ENCODE results near the gene CYP8B1. TPM values are rescaled to one million over a fixed set of nuclear protein-coding genes. Genes with fewer than 3 reads are reported as not detected.

Gene CYP8B1
- total and polyA plus RNA-seq, 2 of the 13 experiments (the other 11 are each of a cell fraction or from before 2014, with no cell fraction given) = 0.58 to 2.0 TPM

DNA sequence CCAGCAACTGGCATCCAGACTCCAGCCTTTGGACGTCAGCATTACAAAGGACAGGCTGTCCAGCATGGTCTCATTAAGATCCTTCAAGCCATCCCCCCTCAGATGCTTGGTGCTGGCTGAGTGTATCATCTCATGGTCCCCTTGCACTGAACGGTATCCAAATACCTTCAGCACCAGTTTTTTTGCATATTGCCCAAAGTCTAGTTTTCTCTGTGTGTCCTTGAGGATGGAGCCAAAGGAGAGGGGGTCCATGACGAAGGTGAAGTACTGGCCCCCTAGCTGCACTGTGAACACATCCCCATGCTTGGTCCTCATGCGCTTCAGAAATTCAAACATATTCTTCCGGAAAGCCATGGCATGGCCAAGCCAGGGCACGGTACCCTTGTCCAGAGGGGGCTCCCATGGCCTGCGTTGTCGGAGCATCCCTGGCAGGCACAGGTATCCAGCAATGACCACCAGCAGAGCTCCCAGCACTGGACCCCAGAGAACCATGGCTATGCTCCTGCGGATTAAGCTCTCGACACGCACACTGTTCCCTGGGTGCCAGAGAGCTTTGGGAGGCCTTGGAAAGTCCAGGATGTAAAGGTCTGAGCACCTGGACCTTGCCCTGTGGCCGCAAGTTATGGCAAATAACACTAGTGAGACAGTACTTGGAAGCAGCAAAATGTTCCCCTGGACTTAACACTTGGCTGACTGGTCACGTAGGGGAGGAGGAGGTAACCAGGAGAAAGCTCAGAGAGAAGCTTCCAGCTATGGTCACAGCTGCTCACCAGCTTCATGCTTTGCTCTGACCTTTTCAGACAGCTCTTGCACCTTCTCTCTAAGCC, at the start of gene CYP8B1 (continued):
- TF ChIP-seq NRL (CRISPR knock-in tag; IDR thresholded peaks at IDR 0.05; ENCODE audit: borderline replicate concordance) = peak; percentile 89
- TF ChIP-seq SYNCRIP (IDR thresholded peaks at IDR 0.05; ENCODE audit: insufficient read depth, low read depth, low read length) = no peak
- TF ChIP-seq NR2C2 (CRISPR knock-in tag; IDR thresholded peaks at IDR 0.05; ENCODE audit: borderline replicate concordance) = no peak; the same call in 1 of the 2 replicates
- TF ChIP-seq ZNF431 (CRISPR knock-in tag; IDR thresholded peaks at IDR 0.05; ENCODE audit: borderline replicate concordance, low read depth) = 0 out of 2 replicates have a peak, but pooled peaks have one; percentile 61
- peak; percentile 75; the same call in 1 of the 2 replicates for TF ChIP-seq ZNF614 (CRISPR knock-in tag; IDR thresholded peaks at IDR 0.05; ENCODE audit: borderline replicate concordance)
- peak; percentile 65; the same call in 1 of the 2 replicates for TF ChIP-seq ZNF441 (CRISPR knock-in tag; IDR thresholded peaks at IDR 0.05; ENCODE audit: borderline replicate concordance)
- TF ChIP-seq RFX5 (IDR thresholded peaks at IDR 0.05; ENCODE audit: low read depth, low read length) = no peak; the same call in 1 of the 2 replicates
- TF ChIP-seq, protein P1, sequence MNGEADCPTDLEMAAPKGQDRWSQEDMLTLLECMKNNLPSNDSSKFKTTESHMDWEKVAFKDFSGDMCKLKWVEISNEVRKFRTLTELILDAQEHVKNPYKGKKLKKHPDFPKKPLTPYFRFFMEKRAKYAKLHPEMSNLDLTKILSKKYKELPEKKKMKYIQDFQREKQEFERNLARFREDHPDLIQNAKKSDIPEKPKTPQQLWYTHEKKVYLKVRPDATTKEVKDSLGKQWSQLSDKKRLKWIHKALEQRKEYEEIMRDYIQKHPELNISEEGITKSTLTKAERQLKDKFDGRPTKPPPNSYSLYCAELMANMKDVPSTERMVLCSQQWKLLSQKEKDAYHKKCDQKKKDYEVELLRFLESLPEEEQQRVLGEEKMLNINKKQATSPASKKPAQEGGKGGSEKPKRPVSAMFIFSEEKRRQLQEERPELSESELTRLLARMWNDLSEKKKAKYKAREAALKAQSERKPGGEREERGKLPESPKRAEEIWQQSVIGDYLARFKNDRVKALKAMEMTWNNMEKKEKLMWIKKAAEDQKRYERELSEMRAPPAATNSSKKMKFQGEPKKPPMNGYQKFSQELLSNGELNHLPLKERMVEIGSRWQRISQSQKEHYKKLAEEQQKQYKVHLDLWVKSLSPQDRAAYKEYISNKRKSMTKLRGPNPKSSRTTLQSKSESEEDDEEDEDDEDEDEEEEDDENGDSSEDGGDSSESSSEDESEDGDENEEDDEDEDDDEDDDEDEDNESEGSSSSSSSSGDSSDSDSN (CRISPR knock-in tag; IDR thresholded peaks at IDR 0.05) = peak; percentile 64
- peak; percentile 85; the same call in 1 of the 2 replicates for TF ChIP-seq HMG20A (CRISPR knock-in tag; IDR thresholded peaks at IDR 0.05; ENCODE audit: borderline replicate concordance)
- TF ChIP-seq, protein P2, sequence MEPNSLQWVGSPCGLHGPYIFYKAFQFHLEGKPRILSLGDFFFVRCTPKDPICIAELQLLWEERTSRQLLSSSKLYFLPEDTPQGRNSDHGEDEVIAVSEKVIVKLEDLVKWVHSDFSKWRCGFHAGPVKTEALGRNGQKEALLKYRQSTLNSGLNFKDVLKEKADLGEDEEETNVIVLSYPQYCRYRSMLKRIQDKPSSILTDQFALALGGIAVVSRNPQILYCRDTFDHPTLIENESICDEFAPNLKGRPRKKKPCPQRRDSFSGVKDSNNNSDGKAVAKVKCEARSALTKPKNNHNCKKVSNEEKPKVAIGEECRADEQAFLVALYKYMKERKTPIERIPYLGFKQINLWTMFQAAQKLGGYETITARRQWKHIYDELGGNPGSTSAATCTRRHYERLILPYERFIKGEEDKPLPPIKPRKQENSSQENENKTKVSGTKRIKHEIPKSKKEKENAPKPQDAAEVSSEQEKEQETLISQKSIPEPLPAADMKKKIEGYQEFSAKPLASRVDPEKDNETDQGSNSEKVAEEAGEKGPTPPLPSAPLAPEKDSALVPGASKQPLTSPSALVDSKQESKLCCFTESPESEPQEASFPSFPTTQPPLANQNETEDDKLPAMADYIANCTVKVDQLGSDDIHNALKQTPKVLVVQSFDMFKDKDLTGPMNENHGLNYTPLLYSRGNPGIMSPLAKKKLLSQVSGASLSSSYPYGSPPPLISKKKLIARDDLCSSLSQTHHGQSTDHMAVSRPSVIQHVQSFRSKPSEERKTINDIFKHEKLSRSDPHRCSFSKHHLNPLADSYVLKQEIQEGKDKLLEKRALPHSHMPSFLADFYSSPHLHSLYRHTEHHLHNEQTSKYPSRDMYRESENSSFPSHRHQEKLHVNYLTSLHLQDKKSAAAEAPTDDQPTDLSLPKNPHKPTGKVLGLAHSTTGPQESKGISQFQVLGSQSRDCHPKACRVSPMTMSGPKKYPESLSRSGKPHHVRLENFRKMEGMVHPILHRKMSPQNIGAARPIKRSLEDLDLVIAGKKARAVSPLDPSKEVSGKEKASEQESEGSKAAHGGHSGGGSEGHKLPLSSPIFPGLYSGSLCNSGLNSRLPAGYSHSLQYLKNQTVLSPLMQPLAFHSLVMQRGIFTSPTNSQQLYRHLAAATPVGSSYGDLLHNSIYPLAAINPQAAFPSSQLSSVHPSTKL (CRISPR knock-in tag; IDR thresholded peaks at IDR 0.05) = peak; percentile 92
- TF ChIP-seq, protein P3, sequence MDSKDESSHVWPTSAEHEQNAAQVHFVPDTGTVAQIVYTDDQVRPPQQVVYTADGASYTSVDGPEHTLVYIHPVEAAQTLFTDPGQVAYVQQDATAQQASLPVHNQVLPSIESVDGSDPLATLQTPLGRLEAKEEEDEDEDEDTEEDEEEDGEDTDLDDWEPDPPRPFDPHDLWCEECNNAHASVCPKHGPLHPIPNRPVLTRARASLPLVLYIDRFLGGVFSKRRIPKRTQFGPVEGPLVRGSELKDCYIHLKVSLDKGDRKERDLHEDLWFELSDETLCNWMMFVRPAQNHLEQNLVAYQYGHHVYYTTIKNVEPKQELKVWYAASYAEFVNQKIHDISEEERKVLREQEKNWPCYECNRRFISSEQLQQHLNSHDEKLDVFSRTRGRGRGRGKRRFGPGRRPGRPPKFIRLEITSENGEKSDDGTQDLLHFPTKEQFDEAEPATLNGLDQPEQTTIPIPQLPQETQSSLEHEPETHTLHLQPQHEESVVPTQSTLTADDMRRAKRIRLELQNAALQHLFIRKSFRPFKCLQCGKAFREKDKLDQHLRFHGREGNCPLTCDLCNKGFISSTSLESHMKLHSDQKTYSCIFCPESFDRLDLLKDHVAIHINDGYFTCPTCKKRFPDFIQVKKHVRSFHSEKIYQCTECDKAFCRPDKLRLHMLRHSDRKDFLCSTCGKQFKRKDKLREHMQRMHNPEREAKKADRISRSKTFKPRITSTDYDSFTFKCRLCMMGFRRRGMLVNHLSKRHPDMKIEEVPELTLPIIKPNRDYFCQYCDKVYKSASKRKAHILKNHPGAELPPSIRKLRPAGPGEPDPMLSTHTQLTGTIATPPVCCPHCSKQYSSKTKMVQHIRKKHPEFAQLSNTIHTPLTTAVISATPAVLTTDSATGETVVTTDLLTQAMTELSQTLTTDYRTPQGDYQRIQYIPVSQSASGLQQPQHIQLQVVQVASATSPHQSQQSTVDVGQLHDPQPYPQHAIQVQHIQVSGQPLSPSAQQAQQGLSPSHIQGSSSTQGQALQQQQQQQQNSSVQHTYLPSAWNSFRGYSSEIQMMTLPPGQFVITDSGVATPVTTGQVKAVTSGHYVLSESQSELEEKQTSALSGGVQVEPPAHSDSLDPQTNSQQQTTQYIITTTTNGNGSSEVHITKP (CRISPR knock-in tag; IDR thresholded peaks at IDR 0.05; ENCODE audit: low read depth) = peak; percentile 44
- peak; percentile 12; the same call in 1 of the 2 replicates for TF ChIP-seq ELF1 (CRISPR knock-in tag; IDR thresholded peaks at IDR 0.05)
- TF ChIP-seq MEIS2 (CRISPR knock-in tag; IDR thresholded peaks at IDR 0.05) = peak; percentile 41; the same call in 1 of the 2 replicates
- TF ChIP-seq, protein P4, sequence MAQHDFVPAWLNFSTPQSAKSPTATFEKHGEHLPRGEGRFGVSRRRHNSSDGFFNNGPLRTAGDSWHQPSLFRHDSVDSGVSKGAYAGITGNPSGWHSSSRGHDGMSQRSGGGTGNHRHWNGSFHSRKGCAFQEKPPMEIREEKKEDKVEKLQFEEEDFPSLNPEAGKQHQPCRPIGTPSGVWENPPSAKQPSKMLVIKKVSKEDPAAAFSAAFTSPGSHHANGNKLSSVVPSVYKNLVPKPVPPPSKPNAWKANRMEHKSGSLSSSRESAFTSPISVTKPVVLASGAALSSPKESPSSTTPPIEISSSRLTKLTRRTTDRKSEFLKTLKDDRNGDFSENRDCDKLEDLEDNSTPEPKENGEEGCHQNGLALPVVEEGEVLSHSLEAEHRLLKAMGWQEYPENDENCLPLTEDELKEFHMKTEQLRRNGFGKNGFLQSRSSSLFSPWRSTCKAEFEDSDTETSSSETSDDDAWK (CRISPR knock-in tag; IDR thresholded peaks at IDR 0.05) = no peak
- TF ChIP-seq MIXL1 (CRISPR knock-in tag; IDR thresholded peaks at IDR 0.05) = peak; percentile 70; the same call in 1 of the 2 replicates

Measured in HepG2 (cell line).